C1 segment of cervical spinal cord (tissue), 14 donors: ENCODE measurements around the gene HEPN1.
"Not testable (repeated sequence)": the region's sequence is repeated elsewhere in the genome, so short reads cannot be mapped to it uniquely, and the experiment has no call there.

ENCODE experiments used
- DNase-seq, 14 donors: peaks; one replicate each; lab custom pipeline; 2025; lab: John Stamatoyannopoulos, UW

HEPN1 gene

GRCh38 chr11:124942466-124943253, 23.6 kb downstream of the HEPN1 start:
- peak in 9 of 14 donors; percentile 16 to 71 (median 56) for DNase-seq

- DNase-seq: peak in 11 of 14 donors; percentile 31 to 69 (median 57)
Observed at GRCh38 chr11:124943254-124943616, 24.2 kb downstream of the HEPN1 start.

GRCh38 chr11:124943741-124944140, 24.7 kb downstream of the HEPN1 start:
- DNase-seq: peak in 1 of 14 donors; percentile 28

GRCh38 chr11:124944565-124944964, 25.5 kb downstream of the HEPN1 start:
- no peak for DNase-seq

- no peak for DNase-seq
Observed at GRCh38 chr11:124945826-124946225, 26.8 kb downstream of the HEPN1 start.

GRCh38 chr11:124946735-124947141, 27.7 kb downstream of the HEPN1 start:
- DNase-seq: peak in 11 of 14 donors; percentile 27 to 80 (median 71)

GRCh38 chr11:124950601-124951330, 31.7 kb downstream of the HEPN1 start:
- DNase-seq: no peak

- no peak for DNase-seq
Observed at GRCh38 chr11:124951341-124951740, 32.3 kb downstream of the HEPN1 start.

- peak; percentile 82 to 97 (median 94) for DNase-seq
Observed at GRCh38 chr11:124953753-124954589, 34.9 kb downstream of the HEPN1 start, which contains the start of gene CCDC15. CCDC15 (plus strand) TSS chr11:124954202; CDS start chr11:124954733, 531 bp downstream.

- DNase-seq: no peak
Observed at GRCh38 chr11:124954590-124954955, 35.5 kb downstream of the HEPN1 start.

- no peak for DNase-seq
Observed at GRCh38 chr11:124955035-124955434, 36.0 kb downstream of the HEPN1 start.

GRCh38 chr11:124961972-124962609, 43.0 kb downstream of the HEPN1 start:
- peak in 1 of 14 donors; percentile 4 for DNase-seq

- not testable (repeated sequence) for DNase-seq
Observed at GRCh38 chr11:124968197-124968596, 49.1 kb downstream of the HEPN1 start.
